ENCODE data around the gene ABHD16B. TPM values are rescaled to one million over a fixed set of nuclear protein-coding genes. Genes with fewer than 3 reads are reported as not detected.

The ABHD16B gene
- total and polyA plus RNA-seq, 2 experiments from 2014 or later, result not detected

GRCh38 chr20:63860325-63861051 lies 810 bp upstream of the ABHD16B start:
- no peak for TF ChIP-seq POLR2AphosphoS5 (IDR thresholded peaks at IDR 0.05; ENCODE audit: low read depth)
- no peak for TF ChIP-seq REST (IDR thresholded peaks at IDR 0.05; ENCODE audit: unreplicated experiment)
- no peak for TF ChIP-seq JUNB (IDR thresholded peaks at IDR 0.05; ENCODE audit: unreplicated experiment)
- TF ChIP-seq EZH2phosphoT487 (IDR thresholded peaks at IDR 0.05; ENCODE audit: unreplicated experiment), result no peak
- no peak for TF ChIP-seq ETS1 (IDR thresholded peaks at IDR 0.05)
- TF ChIP-seq EZH2 (IDR thresholded peaks at IDR 0.05; ENCODE audit: low read depth, unreplicated experiment), result no peak
- no peak for TF ChIP-seq NANOG (IDR thresholded peaks at IDR 0.05; ENCODE audit: borderline replicate concordance)
- TF ChIP-seq ZNF331 (CRISPR knock-in tag; IDR thresholded peaks at IDR 0.05; ENCODE audit: low read depth), result no peak
- no peak for TF ChIP-seq CTCF (conservative IDR thresholded peaks at IDR 0.05; ENCODE audit: low read depth in 2 of 2)
- ATAC-seq (peak; percentile 0; the same call in 2 of the 3 replicates), DNase-seq (ENCODE audit: low spot score) (no peak)
- Histone ChIP-seq H3K4me1 (ENCODE audit: insufficient read depth) (peaks cover 46% of the 10 kb centered on the region), H3K4me3 (no peak overlapping the region), H3F3A (replicated peaks; ENCODE audit: low read depth) (peaks cover 27% of the 10 kb centered on the region), H3K36me3 (ENCODE audit: insufficient read depth) (no peaks in the 10 kb centered on the region), H3K27me3 (ENCODE audit: insufficient read depth) (no peaks in the 10 kb centered on the region), H3K9me2 (ENCODE audit: insufficient read depth) (no peaks in the 10 kb centered on the region), H3K4me2 (peak overlapping the region; percentile 55; the same call in 1 of the 2 replicates), H2AFZ (no peak overlapping the region), H4K20me1 (replicated peaks; ENCODE audit: insufficient read depth) (no peaks in the 10 kb centered on the region), H3K27ac (ENCODE audit: low read depth) (0 out of 2 replicates have a peak overlapping the region, but pooled peaks have one; percentile 59), H3K79me2 (replicated peaks; ENCODE audit: insufficient read depth) (peaks cover 8% of the 10 kb centered on the region)
- Mint-ChIP-seq H3K9me3 (no peaks in the 10 kb centered on the region), H3K27me3 (ENCODE audit: insufficient read depth, low read depth, poor library complexity) (peaks cover 33% of the 10 kb centered on the region), H3K27ac (peak overlapping the region; percentile 84; the same call in 1 of the 2 replicates), H3K36me3 (ENCODE audit: low read depth) (peaks cover 7% of the 10 kb centered on the region), H3K4me1 (peaks cover 59% of the 10 kb centered on the region), H3K4me3 (peak overlapping the region; percentile 40; the same call in 2 of the 3 replicates)
